ENCODE results near the gene SKP1. TPM values are rescaled to one million over a fixed set of nuclear protein-coding genes. Genes with fewer than 3 reads are reported as not detected.

Gene SKP1
- total RNA-seq, 2 donors from 2014 or later: 284 to 339 TPM

DNA sequence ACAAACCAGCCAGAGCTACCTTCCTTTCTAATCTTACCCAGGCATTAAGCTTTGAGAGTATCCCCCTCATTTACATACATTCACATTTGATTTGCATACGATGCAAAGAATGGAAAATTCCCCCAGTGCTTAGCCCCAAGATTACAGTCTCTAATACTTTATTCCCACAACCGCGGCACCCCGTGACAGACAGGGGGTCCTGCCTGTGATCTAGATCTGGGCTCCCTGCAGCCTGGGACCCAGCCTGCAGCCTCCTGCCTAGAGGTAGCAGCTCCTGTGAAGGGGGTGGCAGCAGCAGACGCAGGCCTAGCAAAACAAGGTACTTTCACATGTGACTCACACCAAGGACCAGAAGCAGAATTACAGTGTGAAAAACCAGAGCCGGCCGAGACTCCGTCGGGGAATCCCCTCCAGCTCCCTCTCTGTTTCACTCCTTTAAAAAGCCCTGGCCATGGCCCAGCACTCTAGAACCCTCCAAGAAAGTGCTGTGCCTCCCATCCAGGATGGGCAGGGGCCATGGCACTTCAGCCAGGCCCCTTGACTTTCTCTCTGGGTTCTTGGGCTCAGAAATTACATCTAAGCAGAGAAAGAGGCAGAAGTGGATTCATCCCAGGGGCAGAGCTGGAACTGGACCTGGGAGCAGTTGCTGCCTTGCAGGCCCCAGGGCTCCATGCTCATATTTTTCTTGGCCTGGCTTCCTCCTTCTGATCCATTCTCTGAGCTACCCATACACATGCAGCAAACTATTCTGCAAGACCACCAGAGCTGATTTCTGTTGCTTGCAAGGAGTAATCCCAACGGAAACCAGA is 76.3 kb downstream of the SKP1 start:
- H3K4me1 Mint-ChIP-seq: peaks cover 51% of the 10 kb centered on the region
- H3K27me3 Mint-ChIP-seq: no peaks in the 10 kb centered on the region
- H3K27ac Mint-ChIP-seq: peak overlapping the region; percentile 99
- DNase-seq: peak; percentile 53 to 77 (median 65)
- H3K36me3 Mint-ChIP-seq (ENCODE audit: low read depth): peaks cover 2% of the 10 kb centered on the region
- H3K9me3 ChIP-seq (ENCODE audit: control insufficient read depth, low read length, poor library complexity, severe bottlenecking): no peaks in the 10 kb centered on the region
- peak; percentile 82 for ATAC-seq
- H3K4me3 Mint-ChIP-seq: peak overlapping the region; percentile 74

DNA sequence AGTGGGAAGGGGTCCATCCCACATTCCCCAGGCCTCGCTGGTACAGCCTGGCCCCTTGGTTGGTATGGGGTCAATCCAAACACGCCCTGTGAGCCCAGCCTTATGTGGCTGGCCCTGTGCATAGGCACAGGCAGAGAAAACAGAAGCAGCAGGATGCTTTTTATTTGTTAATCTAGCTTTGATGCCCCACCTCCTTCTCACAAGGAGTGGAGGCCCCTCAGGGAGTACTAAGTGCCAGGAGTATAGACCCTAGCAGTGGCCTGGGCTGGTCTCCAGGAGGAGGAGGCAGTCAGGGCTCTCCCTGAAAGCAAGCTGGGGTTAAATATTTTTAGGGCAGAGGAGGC is 76.8 kb downstream of the SKP1 start:
- DNase-seq (no peak), ATAC-seq (no peak)
- H3K4me3 Mint-ChIP-seq: peak overlapping the region; percentile 74
- no peaks in the 10 kb centered on the region for H3K27me3 Mint-ChIP-seq
- H3K36me3 Mint-ChIP-seq (ENCODE audit: low read depth): peaks cover 2% of the 10 kb centered on the region
- H3K9me3 ChIP-seq (ENCODE audit: control insufficient read depth, low read length, poor library complexity, severe bottlenecking): no peaks in the 10 kb centered on the region
- H3K4me1 Mint-ChIP-seq: peaks cover 45% of the 10 kb centered on the region
- peak overlapping the region; percentile 99 for H3K27ac Mint-ChIP-seq

DNA sequence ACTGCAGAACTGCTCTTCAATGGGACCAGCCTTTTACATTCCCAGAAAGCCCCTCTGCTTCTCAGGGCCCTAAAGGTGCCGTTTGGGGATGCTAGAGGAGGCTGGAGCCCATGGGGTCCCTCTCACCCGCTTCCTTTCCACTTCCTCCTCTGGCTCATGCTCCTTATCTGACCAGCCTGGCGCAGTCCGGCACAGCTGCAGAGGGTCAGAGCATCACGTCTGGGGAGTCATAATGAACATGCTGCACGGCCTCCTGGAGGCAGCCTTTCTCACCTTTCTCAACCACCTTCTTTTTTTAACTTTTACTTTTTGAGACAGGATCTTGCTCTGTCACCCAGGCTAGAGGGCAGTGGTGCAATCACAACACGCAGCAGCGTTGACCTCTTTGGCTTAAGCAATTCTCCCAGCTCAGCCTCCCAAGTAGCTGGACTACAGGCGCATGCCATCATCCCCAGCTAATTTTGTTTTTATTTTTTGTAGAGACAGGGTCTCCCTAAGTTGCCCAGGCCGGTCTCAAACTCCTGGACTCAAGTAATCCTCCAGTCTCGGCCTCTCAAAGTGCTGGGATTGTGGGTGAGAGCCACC is 77.4 kb downstream of the SKP1 start:
- no peak for ATAC-seq
- no peak for DNase-seq
- no peaks in the 10 kb centered on the region for H3K27me3 Mint-ChIP-seq
- peak overlapping the region; percentile 99 for H3K27ac Mint-ChIP-seq
- no peaks in the 10 kb centered on the region for H3K9me3 ChIP-seq (ENCODE audit: control insufficient read depth, low read length, poor library complexity, severe bottlenecking)
- peak overlapping the region; percentile 74 for H3K4me3 Mint-ChIP-seq
- H3K4me1 Mint-ChIP-seq: peaks cover 41% of the 10 kb centered on the region
- H3K36me3 Mint-ChIP-seq (ENCODE audit: low read depth): peaks cover 2% of the 10 kb centered on the region

Other genes starting within 250 kb of the SKP1 start
- 10 to 100 TPM; 12.1 to 13.5 TPM for gene C5orf15, start 208.3 kb downstream of the SKP1 start, total RNA-seq
- gene VDAC1, start 172.0 kb downstream of the SKP1 start, total RNA-seq: 10 to 100 TPM; 58.1 to 71.4 TPM
- gene TCF7, start 62.3 kb downstream of the SKP1 start, total RNA-seq: 100 to 1,000 TPM; 308 to 405 TPM
- 100 to 1,000 TPM; 233 to 239 TPM for gene PPP2CA, start 49.1 kb upstream of the SKP1 start, total RNA-seq
- under 1 TPM in 1 of 2 donors, not detected in 1; 0.25 TPM for gene CDKL3, start 190.2 kb upstream of the SKP1 start, total RNA-seq
- gene UBE2B, start 194.6 kb upstream of the SKP1 start, total RNA-seq: 100 to 1,000 TPM; 124 to 125 TPM
- gene CDKN2AIPNL, start 234.9 kb upstream of the SKP1 start, total RNA-seq: 10 to 100 TPM; 16.6 to 17.5 TPM